Stomach (tissue), 9 donors: Measurements from ENCODE around the gene RETREG1. TPM values are rescaled to one million over a fixed set of nuclear protein-coding genes. Genes with fewer than 3 reads are reported as not detected.

ENCODE experiments used
- DNase-seq, 2 donors: peaks; one replicate each; pipeline versions ENCODE4 v3.0.0 to v3.0.0-alpha.2; 2013 to 2019
- H3K27ac ChIP-seq, 5 donors: fragments of 200-600 bp in 4 of 5; sonication (generic) in 4 of 5; one replicate each; pipeline ENCODE4 v1.5.1; 2013 to 2019; ENCODE audit warnings: mild to moderate bottlenecking in 1 of 5, moderate library complexity in 1 of 5
- H3K27me3 ChIP-seq, 3 donors: fragments of 200-600 bp; sonication (generic); one replicate each; pipeline ENCODE4 v1.5.1; 2017 to 2019; ENCODE audit warnings: mixed run types in 1 of 3
- H3K36me3 ChIP-seq, 4 donors: fragments of 200-600 bp; sonication (generic); 1 replicate in 3 of 4; 2 replicates in 1 of 4; pipeline ENCODE4 v1.5.1; 2016 to 2019
- H3K4me1 ChIP-seq, 4 donors: fragments of 200-600 bp; sonication (generic); one replicate each; pipeline ENCODE4 v1.5.1; 2016 to 2019
- H3K4me3 ChIP-seq, 4 donors: fragments of 200-600 bp; sonication (generic) in 3 of 4; one replicate each; pipeline ENCODE4 v1.5.1; 2016 to 2019; ENCODE audit warnings: mild to moderate bottlenecking in 1 of 4
- H3K9me3 ChIP-seq, 4 donors: fragments of 200-600 bp; sonication (generic); one replicate each; pipeline ENCODE4 v1.5.1; 2016 to 2019
- CTCF ChIP-seq, 7 experiments: fragments of 450-650 bp in 4 of 7; fragments of 200-600 bp in 3 of 7; sonication (generic) in 3 of 7; IDR thresholded peaks; one replicate each; pipeline ENCODE4 v1.5.1; 2016 to 2019; ENCODE audit warnings: antibody characterized with exemption in 7 of 7, control low read depth in 2 of 7, mild to moderate bottlenecking in 1 of 7
- EP300 ChIP-seq: sonication (generic); formaldehyde crosslinking; IDR thresholded peaks from one replicate; pipeline ENCODE4 v1.6.1; 2017; ENCODE audit warnings: antibody characterized with exemption
- POLR2A ChIP-seq, 4 donors: fragments of 450-650 bp; IDR thresholded peaks; one replicate each; pipeline ENCODE4 v1.6.1; 2016; ENCODE audit warnings: antibody characterized with exemption in 4 of 4, control low read depth in 2 of 4, mild to moderate bottlenecking in 1 of 4, moderate library complexity in 1 of 4
- POLR2AphosphoS5 ChIP-seq, 3 donors: sonication (generic); formaldehyde crosslinking; IDR thresholded peaks; one replicate each; pipeline ENCODE4 v1.6.1; 2016; ENCODE audit warnings: antibody characterized with exemption in 3 of 3
- WGBS, 5 donors: extraction: QIAGEN DNeasy Blood & Tissue Kit in 3 of 5; methylation state at CpG; one replicate each; pipeline versions ENCODE4 v1.1.5 to v1.1.7; 2013 to 2018; 5-methylcytosine and 5-hydroxymethylcytosine counted together
- intact Hi-C: fragments of 100-400 bp; cut with DNase I; formaldehyde crosslinking; loops from one replicate; pipeline ENCODE4 v1.15.1; 2023; ENCODE audit warnings: low total_unique reads
- polyA plus RNA-seq, 3 donors: library from polyadenylated mRNA; stranded (reverse); fragments of 200-250 nt; gene quantifications; one replicate each; pipeline ENCODE4 v1.2.3, GENCODE V29; 2013
- small RNA-seq, 4 donors: library from RNA; depleted of rRNA; stranded (forward); fragments of <200 nt; gene quantifications; one replicate each; pipeline ENCODE3, GENCODE V24; 2016
- total RNA-seq, 5 donors: library from RNA; depleted of rRNA; stranded (reverse); fragments of >200 nt; gene quantifications; one replicate each; pipeline versions ENCODE4 v1.1.0 to v1.2.3, GENCODE V29; 2014 to 2016
- donor health status: healthy with polysubstance abuse.
- donor health status: Bipolar disorder and iron deficiency.
- donor health status: healthy.

The RETREG1 gene
- total and polyA plus RNA-seq, 8 donors: 7.1 to 71.2 (median 23.9) TPM

GRCh38 chr5:16427587-16427986 is 189.2 kb downstream of the RETREG1 start:
- TF ChIP-seq POLR2A (IDR thresholded peaks at IDR 0.05) (no peak), CTCF (IDR thresholded peaks at IDR 0.05) (no peak), EP300 (no peak), POLR2AphosphoS5 (IDR thresholded peaks at IDR 0.05) (no peak)
- intact Hi-C loops: no loop called here
- H3K27me3 ChIP-seq: peaks cover 0 to 8% (median 0%) of the 10 kb centered on the region in 3 donors
- no peaks in the 10 kb centered on the region for H3K9me3 ChIP-seq
- no peak for DNase-seq
- H3K4me1 ChIP-seq: no peaks in the 10 kb centered on the region
- 50 to 66% (median 51%) methylated on average over 11 of the region's 11 CpGs for WGBS, 5 donors
- no peak overlapping the region for H3K4me3 ChIP-seq
- no peaks in the 10 kb centered on the region for H3K36me3 ChIP-seq
- H3K27ac ChIP-seq: no peak overlapping the region

Small RNA genes within 50 kb of the gene (small RNA-seq; reads per million reads assigned to genes)
- 0 reads per million in 4 donors for gene RF00019

Other genes starting within 250 kb of the RETREG1 start
- gene ZNF622, start 151.2 kb downstream of the RETREG1 start, total RNA-seq: 10 to 100 TPM; 17.5 to 30.8 (median 23.2) TPM
- gene ZNF622, start 151.2 kb downstream of the RETREG1 start, polyA plus RNA-seq: 10 to 100 TPM; 19.0 to 31.8 (median 21.8) TPM